Stimulated activated CD4-positive, alpha-beta T cell treated with anti-CD3 and anti-CD28 coated beads, Interleukin-12 subunit alpha, Interleukin-12 subunit beta, amount 100 ng/mL, for 48 hours (primary cell): ENCODE measurements around the gene STAC3.

Experiments used
- DNase-seq, 3 donors: peaks; one replicate each; pipeline ENCODE4 v3.0.0-alpha.2; 2020; ENCODE audit warnings: low read depth in 2 of 3, low spot score in 1 of 3

Gene STAC3

DNA sequence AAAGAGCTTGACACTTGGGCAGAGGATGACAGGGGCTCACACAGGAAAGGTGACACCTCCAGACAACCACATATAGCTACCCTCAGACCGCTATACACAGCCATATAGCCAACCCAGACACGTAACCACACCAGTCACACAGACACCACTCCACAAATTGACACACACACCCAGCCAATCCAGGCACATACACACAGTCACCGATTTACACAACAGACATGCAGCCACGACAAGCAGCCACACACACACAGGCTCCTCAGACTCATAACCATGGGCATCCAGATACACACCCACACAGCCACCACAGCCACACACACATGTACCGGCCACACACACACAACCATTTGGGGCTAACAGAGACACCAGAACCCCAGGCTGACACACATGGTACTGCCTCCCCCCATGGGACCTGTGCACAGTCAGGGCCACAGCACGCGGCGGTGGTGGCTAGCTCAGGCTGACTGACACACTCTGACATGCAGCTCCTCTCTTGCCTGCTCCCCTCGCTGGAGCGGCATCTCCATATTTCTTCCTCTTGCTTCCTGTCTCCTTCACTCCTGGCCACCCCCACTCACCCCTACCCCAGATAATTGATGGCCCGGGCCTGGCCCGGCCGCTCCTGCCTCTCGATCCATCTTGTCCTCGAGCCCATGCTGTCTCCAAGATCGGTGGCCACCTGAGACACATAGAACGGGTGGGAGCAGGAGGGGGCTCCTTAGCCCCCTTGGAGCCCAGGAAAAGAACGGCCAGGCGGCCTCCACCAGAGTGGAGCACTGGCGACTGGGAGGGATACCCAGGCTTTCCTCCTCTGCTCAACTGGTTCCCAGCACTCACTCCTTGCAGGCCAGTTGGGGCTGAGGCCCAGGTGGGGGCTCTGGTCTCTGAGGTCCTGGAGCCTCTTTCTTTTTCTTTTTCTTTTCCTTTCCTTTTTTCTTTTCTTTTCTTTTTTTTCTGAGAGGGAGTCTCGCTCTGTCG lies 27.5 kb downstream of the STAC3 start:
- no peak for DNase-seq

DNA sequence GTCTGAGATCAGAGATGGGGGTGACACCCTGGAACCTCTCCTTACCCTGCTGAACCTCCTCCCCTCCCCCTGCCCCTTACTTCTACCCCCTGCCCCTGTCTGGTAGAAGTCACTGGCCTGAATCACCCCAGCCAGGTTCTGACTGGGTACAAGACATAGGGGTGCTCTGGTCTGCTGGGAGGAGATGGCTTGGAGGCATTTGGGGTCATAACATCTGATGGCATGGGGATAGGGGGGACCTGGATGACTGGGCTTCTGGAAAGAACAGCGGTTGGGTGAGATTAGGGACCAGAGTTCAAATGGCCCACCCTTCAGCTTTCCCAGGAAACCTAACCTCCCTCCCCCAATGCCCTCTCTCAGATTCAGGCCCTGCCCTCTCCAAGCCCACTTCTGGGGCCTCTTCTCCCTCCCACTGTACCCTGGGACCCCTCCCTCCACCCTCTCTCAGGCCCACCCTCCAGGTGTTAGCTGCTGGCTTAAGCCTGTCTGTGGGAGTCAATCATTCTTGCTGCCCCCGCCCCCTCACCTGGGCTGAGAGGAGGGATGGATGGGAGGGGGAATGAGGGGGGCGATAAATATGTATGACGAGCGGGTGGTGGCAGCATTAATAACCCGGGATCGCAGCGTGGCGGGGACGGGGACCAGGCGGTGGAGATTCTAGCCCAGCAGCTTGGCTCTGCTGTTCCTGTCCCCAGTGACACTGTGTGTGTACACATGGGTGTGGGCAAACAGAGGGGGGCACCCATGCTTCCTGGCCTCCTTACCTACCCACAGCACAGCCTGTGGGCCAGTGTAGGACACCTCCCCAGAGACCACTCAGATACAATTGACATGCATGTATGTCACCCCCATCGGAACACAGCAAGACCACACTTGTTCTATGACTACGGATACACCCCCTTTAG lies 28.4 kb downstream of the STAC3 start:
- DNase-seq, result no peak

- DNase-seq, result no peak
These were observed 29.6 kb downstream of the STAC3 start for GRCh38 chr12:57221169-57221917.

DNA sequence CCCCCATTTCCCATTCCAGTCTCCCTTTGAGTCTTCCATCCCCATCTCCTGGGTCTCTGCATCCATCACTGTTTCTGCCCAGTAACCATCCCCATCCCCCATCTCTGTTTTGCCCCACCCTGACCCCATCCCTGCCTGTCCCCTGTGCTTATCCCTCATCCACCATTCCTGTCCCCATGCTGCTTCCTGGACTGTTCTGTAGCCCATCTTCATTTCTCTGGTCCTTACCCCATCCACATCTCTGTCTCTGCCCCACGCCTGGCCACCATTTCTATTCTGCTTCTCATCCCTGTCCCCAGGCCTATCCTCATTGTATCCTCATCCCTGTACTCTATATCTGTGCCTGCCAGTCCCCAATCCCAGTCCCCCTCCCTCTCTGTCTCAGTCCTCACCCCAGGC lies 30.2 kb downstream of the STAC3 start:
- no peak for DNase-seq

- DNase-seq, result no peak
These were observed 30.8 kb downstream of the STAC3 start for GRCh38 chr12:57219993-57220754.

DNA sequence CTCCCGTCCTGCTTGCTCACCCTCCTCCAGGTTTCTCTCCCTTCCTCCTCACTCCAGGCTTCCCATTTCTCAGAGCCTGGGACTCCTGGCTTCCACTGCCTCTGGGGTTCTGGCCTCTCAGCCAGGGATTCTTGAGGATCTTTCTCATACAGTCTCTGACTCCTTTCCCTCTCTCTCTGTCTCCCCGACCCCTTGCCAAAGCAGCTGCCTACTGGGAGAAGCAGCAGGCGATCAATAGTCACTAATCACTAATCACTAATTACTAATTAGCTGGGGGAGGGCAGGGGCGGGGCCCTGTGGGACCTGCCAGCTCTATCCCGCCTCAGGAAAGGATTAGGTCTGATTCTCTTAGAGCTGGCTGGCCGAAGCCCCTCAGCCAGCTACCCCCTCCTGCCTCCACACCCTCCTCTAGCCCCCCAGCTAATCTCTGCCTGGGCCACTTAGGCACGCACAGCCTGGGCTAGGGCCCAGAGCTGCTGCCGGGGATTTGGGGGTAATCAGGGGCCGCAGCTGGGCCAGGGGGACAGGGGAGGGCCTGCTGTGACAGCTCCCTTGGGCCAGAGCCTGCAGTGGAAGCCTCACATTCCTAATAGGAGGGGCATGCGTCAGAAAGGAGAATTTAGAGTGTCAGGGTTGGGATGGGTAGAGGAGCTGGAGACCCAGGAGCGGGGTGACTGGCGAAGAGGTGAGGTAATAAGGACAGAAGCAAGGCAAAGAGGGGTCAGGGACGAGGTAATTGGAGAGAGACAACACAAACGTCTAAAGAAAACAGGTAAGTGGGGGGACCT lies 31.6 kb downstream of the STAC3 start:
- no peak for DNase-seq

DNA sequence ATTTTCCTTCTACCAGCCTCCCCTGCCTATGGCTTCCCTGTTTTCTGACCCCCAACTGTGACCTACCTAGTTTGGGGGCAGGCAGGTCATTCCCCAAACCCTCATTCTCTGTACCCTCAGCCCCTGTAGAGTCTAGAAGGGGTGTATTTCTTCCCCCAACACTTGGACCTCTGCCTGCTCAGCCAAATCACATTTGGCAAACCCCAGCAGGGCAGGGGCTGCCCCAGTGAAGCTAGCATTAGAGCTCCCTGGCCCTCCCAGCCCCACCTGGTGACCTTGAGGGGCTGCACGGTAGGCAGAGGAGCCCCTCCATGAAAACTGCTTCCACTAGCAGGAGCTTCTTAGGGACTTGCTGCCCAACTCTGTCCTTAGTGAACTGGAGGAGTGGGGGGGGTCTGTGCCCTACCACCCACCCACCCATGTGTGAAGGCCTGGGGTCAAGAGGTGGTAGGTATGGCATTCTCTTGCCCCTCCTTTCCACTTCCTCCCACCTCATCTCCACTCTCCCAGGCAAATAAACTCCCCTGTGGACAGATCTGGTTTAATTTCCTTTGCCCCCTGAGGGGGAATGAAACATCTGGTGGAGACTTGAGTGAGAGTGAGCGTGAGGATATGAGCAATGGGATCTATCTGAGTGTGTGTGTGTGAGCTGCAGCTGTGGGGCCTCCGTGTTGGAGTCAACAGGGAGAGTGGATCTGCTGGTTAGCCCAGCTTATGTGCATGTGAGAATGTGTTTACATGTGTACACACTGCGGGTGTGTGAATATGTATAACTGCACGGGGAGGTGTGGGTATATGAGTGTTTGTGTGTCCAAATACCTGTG lies 32.7 kb downstream of the STAC3 start:
- DNase-seq, result no peak

DNA sequence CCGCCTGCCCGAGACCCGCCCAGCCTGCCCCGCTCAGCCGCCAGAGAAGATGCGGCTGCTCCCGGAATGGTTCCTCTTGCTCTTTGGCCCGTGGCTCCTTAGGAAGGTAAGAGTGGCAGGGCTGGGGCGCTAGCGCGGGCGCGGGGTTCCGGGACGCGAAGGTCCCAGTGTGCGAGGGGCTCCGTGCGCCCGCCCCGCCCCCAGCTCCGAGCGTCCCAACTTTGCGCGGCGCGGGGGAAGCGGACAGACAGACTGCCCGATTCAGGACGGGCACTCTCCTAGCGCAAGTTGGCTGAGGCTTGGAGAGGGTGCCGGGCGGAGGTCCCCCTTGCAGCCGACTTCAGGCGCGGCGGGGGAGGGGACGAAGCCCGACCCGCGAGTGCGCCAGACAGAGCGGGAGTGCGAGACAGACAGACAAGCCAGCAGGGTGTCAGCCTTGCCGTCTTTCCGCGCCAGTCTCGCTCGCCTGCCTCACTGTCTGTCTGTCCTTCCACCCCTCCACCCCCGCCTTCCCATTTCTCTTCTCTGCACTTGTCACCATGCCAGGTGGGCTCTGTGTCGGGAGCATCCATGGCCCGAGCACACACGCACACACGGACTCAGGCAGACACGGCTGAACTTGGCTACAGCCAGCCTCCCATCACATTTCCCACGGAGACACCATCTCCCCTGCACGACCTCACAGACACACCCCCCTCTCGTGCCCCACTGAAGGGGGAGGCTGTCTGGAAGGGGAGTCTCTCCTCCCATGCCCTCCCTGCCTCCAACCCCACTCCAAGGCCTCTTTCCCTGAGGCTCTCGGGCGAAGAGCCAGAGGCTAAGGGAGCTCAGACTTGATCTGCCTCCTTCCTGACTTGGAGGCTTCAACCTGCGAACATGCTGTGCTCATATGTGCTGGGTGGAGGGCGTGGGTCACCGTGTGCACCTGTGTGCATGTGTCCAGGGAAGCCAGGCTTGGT lies 33.8 kb downstream of the STAC3 start:
- DNase-seq, result no peak

GRCh38 chr12:57216014-57216911 lies 34.7 kb downstream of the STAC3 start, which contains the start of gene NXPH4:
Gene NXPH4, plus strand, starts transcription at chr12:57216794. Its CDS starts 176 bp downstream, at chr12:57216970.
- DNase-seq, result no peak

DNA sequence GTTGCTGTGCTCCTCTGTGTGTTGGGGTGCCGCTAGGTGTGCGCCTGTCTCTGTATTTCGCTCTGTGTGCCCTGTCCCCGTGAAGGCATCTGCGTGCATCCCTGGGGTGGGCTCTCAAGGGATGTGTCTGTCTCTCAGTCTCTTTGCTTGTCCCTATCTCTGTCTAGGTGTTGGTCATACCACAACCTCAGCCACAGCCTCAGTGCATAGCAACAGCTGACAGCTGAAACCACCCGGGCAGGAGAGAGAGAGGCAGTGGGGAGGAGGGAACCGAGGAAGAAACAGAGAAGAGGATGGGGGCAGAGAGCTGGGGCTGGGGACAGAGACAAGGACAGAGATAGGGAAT lies 35.3 kb downstream of the STAC3 start:
- no peak for DNase-seq

DNA sequence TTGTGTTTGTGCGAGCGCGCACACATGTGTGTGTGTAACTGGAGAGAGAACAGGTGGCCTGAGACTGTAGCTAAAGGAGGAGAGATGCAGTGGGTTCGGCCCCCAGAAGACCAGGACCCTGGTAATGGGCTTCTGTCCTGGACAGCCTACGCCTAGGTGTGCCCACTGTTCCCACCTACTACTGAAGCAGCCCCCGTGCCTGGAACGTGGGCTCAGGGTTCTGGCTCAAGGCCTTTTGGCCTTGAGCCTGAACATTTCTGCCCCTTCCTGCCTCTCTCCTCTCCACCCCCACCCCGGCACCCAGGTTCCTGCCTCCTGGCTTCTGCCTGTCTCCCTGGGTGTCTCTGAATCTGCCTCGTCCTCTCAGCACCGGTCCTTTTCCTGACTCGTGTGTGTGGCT lies 35.9 kb downstream of the STAC3 start:
- DNase-seq, result no peak

GRCh38 chr12:57214398-57214781 lies 36.6 kb downstream of the STAC3 start:
- peak; percentile 57 to 76 (median 59) for DNase-seq

DNA sequence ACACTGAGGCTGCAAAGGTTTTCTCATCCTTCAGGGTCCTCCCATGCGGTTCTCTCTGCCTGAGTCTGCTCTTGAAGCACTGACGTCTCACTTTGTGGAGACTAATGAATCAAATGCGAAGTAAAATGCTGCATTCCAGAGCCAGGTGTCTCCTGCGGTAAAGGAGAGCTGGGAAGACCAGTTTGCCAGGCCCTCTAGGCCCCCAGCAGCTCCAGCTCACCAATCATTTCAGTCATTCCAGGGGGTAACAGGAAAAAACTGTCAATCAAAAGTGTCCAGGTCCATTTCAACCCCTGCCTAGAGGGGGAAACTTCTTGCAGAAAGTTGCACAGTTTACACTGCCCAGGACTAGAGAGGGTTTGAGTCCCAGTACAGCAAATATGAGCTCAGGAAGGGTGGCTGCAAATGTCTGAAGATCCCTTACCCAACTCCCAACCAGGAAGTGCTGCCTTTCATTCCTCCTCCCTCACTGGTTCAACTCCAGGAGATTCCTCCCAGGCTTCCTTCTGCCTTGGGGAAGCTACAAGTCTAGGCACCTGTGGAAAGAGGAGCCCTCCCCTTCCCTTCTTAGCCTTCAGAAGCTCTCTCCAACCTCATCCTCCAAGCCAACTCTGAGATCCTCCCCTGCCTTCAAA lies 37.1 kb downstream of the STAC3 start:
- no peak for DNase-seq

DNA sequence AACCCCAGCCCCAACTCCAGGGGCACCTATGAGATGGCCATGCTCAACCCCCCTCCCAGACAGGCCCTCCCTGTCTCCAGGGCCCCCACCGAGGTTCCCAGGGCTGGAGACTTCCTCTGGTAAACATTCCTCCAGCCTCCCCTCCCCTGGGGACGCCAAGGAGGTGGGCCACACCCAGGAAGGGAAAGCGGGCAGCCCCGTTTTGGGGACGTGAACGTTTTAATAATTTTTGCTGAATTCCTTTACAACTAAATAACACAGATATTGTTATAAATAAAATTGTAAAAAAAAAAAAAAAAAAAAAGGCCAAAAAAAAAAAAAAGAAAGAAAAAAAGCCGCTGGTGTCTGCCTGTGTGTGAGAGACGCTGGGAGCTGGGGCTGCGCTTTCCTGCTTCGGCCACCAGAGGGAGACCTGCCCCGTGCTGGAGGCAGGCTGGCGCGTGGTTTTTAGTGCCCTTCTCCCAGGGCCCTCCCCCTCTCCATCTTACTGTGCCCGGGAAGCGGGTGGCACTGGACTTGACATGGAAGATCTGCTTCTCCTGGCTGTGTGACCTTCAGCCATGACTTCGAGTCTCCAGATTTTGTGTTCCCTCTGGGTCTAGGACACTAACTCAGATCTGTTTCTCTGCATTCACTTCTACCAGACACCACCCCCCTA lies 37.8 kb downstream of the STAC3 start:
- peak; percentile 65 to 88 (median 77) for DNase-seq

- no peak for DNase-seq
These were observed 38.3 kb downstream of the STAC3 start for GRCh38 chr12:57212701-57213057.
